HCT116 (cell line): Measurements from ENCODE around the gene MX2.
"Not testable (repeated sequence)": the region's sequence is repeated elsewhere in the genome, so short reads cannot be mapped to it uniquely, and the experiment has no call there.

ENCODE experiments used
- EZH2 ChIP-seq: fragments of 200-600 bp; sonication (generic); IDR thresholded peaks from 2 replicates; pipeline ENCODE4 v1.6.1; 2017; ENCODE audit warnings: antibody characterized with exemption, mixed run types
- POLR2A ChIP-seq: IDR thresholded peaks from 2 replicates; pipeline ENCODE4 v1.7.0; 2011; ENCODE audit warnings: borderline replicate concordance; ENCODE audit not compliant: insufficient read depth, insufficient read length; ENCODE audit errors: extremely low read depth
- POLR2AphosphoS5 ChIP-seq: IDR thresholded peaks from 2 replicates; pipeline ENCODE4 v1.6.1; 2011; ENCODE audit warnings: mild to moderate bottlenecking, low read depth, low read length, moderate library complexity
- YY1 ChIP-seq: IDR thresholded peaks from 2 replicates; pipeline ENCODE4 v1.6.1; 2011; ENCODE audit warnings: low read length, low read depth, moderate library complexity, mild to moderate bottlenecking; ENCODE audit not compliant: insufficient replicate concordance; ENCODE audit errors: extremely low read depth
- ZNF274 ChIP-seq: fragments of 200-500 bp; sonication (Bioruptor generic); IDR thresholded peaks from 2 replicates; pipeline ENCODE4 v1.6.1; 2014; ENCODE audit warnings: mild to moderate bottlenecking, low read depth, low read length, inconsistent platforms
- TF ChIP-seq, protein P1 (sequence below): IDR thresholded peaks from 2 replicates; pipeline ENCODE4 v1.6.1; 2012

DNA sequence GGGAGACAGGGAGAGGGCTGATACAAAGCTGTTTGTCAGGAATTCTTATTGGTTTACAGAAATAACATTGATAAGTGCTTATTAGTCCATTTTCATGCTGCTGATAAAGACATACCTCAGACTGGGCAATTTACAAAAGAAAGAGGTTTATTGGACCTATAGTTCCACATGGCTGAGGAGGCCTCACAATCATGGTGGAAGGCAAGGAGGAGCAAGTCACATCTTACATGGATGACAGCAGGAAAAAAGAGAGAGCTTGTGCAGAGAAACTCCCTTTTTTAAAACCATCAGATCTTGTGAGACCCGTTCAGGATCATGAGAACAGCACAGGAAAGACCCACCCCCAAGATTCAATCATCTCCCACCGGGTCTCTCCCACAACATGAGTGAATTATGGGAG is 55.7 kb downstream of the MX2 start:
- TF ChIP-seq EZH2, YY1, POLR2A, POLR2AphosphoS5, ZNF274: not testable (repeated sequence)
- TF ChIP-seq, protein P1, sequence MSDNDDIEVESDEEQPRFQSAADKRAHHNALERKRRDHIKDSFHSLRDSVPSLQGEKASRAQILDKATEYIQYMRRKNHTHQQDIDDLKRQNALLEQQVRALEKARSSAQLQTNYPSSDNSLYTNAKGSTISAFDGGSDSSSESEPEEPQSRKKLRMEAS: not testable (repeated sequence)
